GM12878 (cell line): ENCODE data around the gene BRD1. TPM values are rescaled to one million over a fixed set of nuclear protein-coding genes. Genes with fewer than 3 reads are reported as not detected.

Experiments used
- ATAC-seq: fragments of 200-7000 bp; cut with Tn5 transposase; 3 replicates; pipeline ENCODE4 v1.9.1; 2020; ENCODE audit warnings: mild to moderate bottlenecking, moderate library complexity
- BruUV-seq: library from RNA; stranded (reverse); fragments of 400-500 nt; replicated peaks from 2 replicates; lab custom pipeline; 2021; lab: Mats Ljungman, UMichigan
- CTCF ChIA-PET: fragments of 300-600 bp; sonication (Branson Sonifier 250); formaldehyde crosslinking; extraction: SDS; loops from one replicate; lab custom pipeline; 2021; ENCODE audit warnings: inconsistent platforms; lab: Yijun Ruan, JAX
- POLR2A ChIA-PET: fragments of 350-600 bp; formaldehyde crosslinking; extraction: SDS; loops from one replicate; lab custom pipeline; 2021; ENCODE audit warnings: inconsistent platforms; lab: Charles Lee
- RAD21 ChIA-PET: fragments of 300-600 bp; sonication (Branson Sonifier 250); formaldehyde crosslinking; loops from one replicate; lab custom pipeline; 2023; ENCODE audit warnings: antibody characterized with exemption; ENCODE audit not compliant: unreplicated experiment; lab: Charles Lee
- SMC1A ChIA-PET: fragments of 300-600 bp; sonication (Branson Sonifier 250); formaldehyde crosslinking; loops from one replicate; lab custom pipeline; 2023; ENCODE audit not compliant: unreplicated experiment, uncharacterized antibody; lab: Charles Lee
- DNase-seq: peaks from one replicate; pipeline ENCODE4 v3.0.0-alpha.2; 2011; ENCODE audit warnings: low read depth, low spot score
- FAIRE-seq: peaks from 3 replicates; lab custom pipeline; 2011; peaks lifted over from hg19 to GRCh38; lab: Jason Lieb, UNC
- H2AFZ ChIP-seq: 2 replicates; pipeline ENCODE4 v1.6.0; 2011; ENCODE audit warnings: low read depth, low read length, control low read depth; ENCODE audit not compliant: control insufficient read depth
- H3K27ac ChIP-seq: 2 replicates; pipeline ENCODE4 v1.5.1; 2011; ENCODE audit warnings: control low read depth; ENCODE audit not compliant: control insufficient read depth, insufficient read depth
- H3K27me3 ChIP-seq, 2 experiments: replicated peaks in 1 of 2; 2 replicates each; pipeline versions ENCODE4 v1.6.0 to v1.6.1; 2011; ENCODE audit warnings: low read length in 1 of 2; ENCODE audit not compliant: control insufficient read depth in 2 of 2, insufficient read depth in 2 of 2
- H3K36me3 ChIP-seq, 2 experiments: 2 replicates each; pipeline ENCODE4 v1.5.1; 2011; ENCODE audit warnings: low read length in 1 of 2; ENCODE audit not compliant: control insufficient read depth in 2 of 2, insufficient read depth in 2 of 2
- H3K4me1 ChIP-seq: 2 replicates; pipeline ENCODE4 v1.6.1; 2011; ENCODE audit warnings: mild to moderate bottlenecking, low read length, moderate library complexity, mixed read lengths; ENCODE audit not compliant: control insufficient read depth, insufficient read depth
- H3K4me2 ChIP-seq: 2 replicates; pipeline ENCODE4 v1.6.0; 2011; ENCODE audit warnings: control low read depth; ENCODE audit not compliant: control insufficient read depth, insufficient read depth
- H3K4me3 ChIP-seq: fragments of 200-600 bp; sonication (generic); 2 replicates; pipeline ENCODE4 v1.5.1; 2016
- H3K79me2 ChIP-seq: 2 replicates; pipeline ENCODE4 v1.6.0; 2011; ENCODE audit warnings: low read length; ENCODE audit not compliant: control insufficient read depth, insufficient read depth
- H3K9ac ChIP-seq: 2 replicates; pipeline ENCODE4 v1.8.0; 2011; ENCODE audit warnings: low read length, control low read depth, mixed read lengths; ENCODE audit not compliant: control insufficient read depth, insufficient read depth
- H3K9me3 ChIP-seq: replicated peaks from 3 replicates; pipeline ENCODE4 v1.5.1; 2011; ENCODE audit warnings: mild to moderate bottlenecking, low read length; ENCODE audit not compliant: control insufficient read depth, insufficient read depth
- H4K20me1 ChIP-seq: 2 replicates; pipeline ENCODE4 v1.6.0; 2011; ENCODE audit not compliant: control insufficient read depth, insufficient read depth
- BACH1 ChIP-seq: fragments of 450-650 bp; IDR thresholded peaks from 2 replicates; pipeline ENCODE4 v1.6.1; 2017; ENCODE audit warnings: mild to moderate bottlenecking, borderline replicate concordance
- BCL3 ChIP-seq: IDR thresholded peaks from 2 replicates; pipeline ENCODE4 v1.6.1; 2011; ENCODE audit warnings: borderline replicate concordance, low read depth, mild to moderate bottlenecking, moderate library complexity, low read length; ENCODE audit not compliant: insufficient read depth, poor library complexity, severe bottlenecking
- CEBPB ChIP-seq, 2 experiments: fragments of 150-350 bp in 1 of 2; IDR thresholded peaks; 2 replicates each; pipeline ENCODE4 v1.6.1; 2012 to 2014; ENCODE audit warnings: low read depth in 2 of 2, low read length in 2 of 2, borderline replicate concordance in 1 of 2, inconsistent platforms in 1 of 2
- CEBPZ ChIP-seq: fragments of 150-350 bp; IDR thresholded peaks from 2 replicates; pipeline ENCODE4 v1.6.1; 2016; ENCODE audit warnings: low read depth, low read length
- EP300 ChIP-seq, 2 experiments: fragments of 150-350 bp in 1 of 2; IDR thresholded peaks; 2 replicates each; pipeline ENCODE4 v1.6.1; 2011 to 2012; ENCODE audit warnings: low read depth in 2 of 2, low read length in 2 of 2, borderline replicate concordance in 1 of 2, improper control_type of control experiment in 1 of 2, inconsistent platforms in 1 of 2; ENCODE audit not compliant: control insufficient read depth in 1 of 2
- FOS ChIP-seq: IDR thresholded peaks from 3 replicates; pipeline ENCODE4 v1.6.1; 2011; ENCODE audit warnings: borderline replicate concordance; ENCODE audit not compliant: insufficient read length; ENCODE audit errors: extremely low read depth
- MYB ChIP-seq: fragments of 150-350 bp; IDR thresholded peaks from 2 replicates; pipeline ENCODE4 v1.6.1; 2014; ENCODE audit warnings: mild to moderate bottlenecking, low read depth, low read length, borderline replicate concordance
- POLR2AphosphoS2 ChIP-seq: IDR thresholded peaks from 2 replicates; pipeline ENCODE4 v1.6.1; 2011; ENCODE audit warnings: low read depth, mild to moderate bottlenecking, low read length, improper control_type of control experiment, moderate library complexity
- RAD51 ChIP-seq: fragments of 450-650 bp; IDR thresholded peaks from 2 replicates; pipeline ENCODE4 v1.6.1; 2016; ENCODE audit warnings: moderate library complexity, mild to moderate bottlenecking, inconsistent platforms
- RUNX3 ChIP-seq: IDR thresholded peaks from 2 replicates; pipeline ENCODE4 v1.6.1; 2012; ENCODE audit warnings: low read length, inconsistent platforms
- SMC3 ChIP-seq: IDR thresholded peaks from 2 replicates; pipeline ENCODE4 v1.6.1; 2011; ENCODE audit warnings: low read length, improper control_type of control experiment, borderline replicate concordance
- SREBF2 ChIP-seq: IDR thresholded peaks from 2 replicates; pipeline ENCODE4 v1.6.1; 2012; ENCODE audit warnings: mild to moderate bottlenecking, low read length
- TARDBP ChIP-seq: IDR thresholded peaks from 2 replicates; pipeline ENCODE4 v1.6.1; 2016; ENCODE audit warnings: borderline replicate concordance
- ZBTB11 ChIP-seq: fragments of 450-650 bp; formaldehyde crosslinking; IDR thresholded peaks from 2 replicates; pipeline ENCODE4 v1.5.0; 2022; ENCODE audit warnings: mild to moderate bottlenecking, missing genetic modification characterization
- ZNF24 ChIP-seq: fragments of 450-650 bp; IDR thresholded peaks from 2 replicates; pipeline ENCODE4 v1.6.1; 2017; ENCODE audit warnings: antibody characterized with exemption, mild to moderate bottlenecking
- WGBS: methylation state at CpG from one replicate; pipeline ENCODE4 v1.1.6; 2016; ENCODE audit warnings: low lambda C conversion rate; ENCODE audit not compliant: insufficient replicate concordance, insufficient coverage; ENCODE audit errors: missing lambda C conversion rate; 5-methylcytosine and 5-hydroxymethylcytosine counted together
- in situ Hi-C: fragments of 300-500 bp; cut with MboI; formaldehyde crosslinking; loops from 9 replicates; pipeline ENCODE4 v1.14.3; 2018; ENCODE audit warnings: mixed read lengths
- intact Hi-C: fragments of 100-400 bp; cut with micrococcal nuclease; formaldehyde crosslinking; loops from one replicate; pipeline ENCODE4 v1.14.2; 2022; ENCODE audit not compliant: unreplicated experiment
- polyA plus RNA-seq, 11 experiments: library from polyadenylated mRNA; depleted of rRNA in 4 of 11; unstranded in 6 of 11; stranded (reverse) in 5 of 11; fragments of >200 nt; fragmentation: Nextera tagmentation in 4 of 11; fragmentation: Illumina TruSeq in 1 of 11; extraction: Ambion mirVana in 4 of 11; extraction: Trizol in 1 of 11; gene quantifications; 1 replicate in 1 of 11; 2 replicates in 10 of 11; pipeline versions ENCODE4 v1.2.1 to v1.2.3, GENCODE V29; 2011 to 2016; ENCODE audit warnings: inconsistent platforms in 2 of 11, missing spikeins in 2 of 11, low read depth in 1 of 11
- total RNA-seq, 4 experiments: library from RNA; depleted of rRNA in 3 of 4; stranded (reverse); fragments of >200 nt in 3 of 4; fragmentation: Illumina TruSeq in 1 of 4; extraction: Trizol in 1 of 4; gene quantifications; 2 replicates each; pipeline versions ENCODE4 v1.2.1 to v1.2.3, GENCODE V29; 2013 to 2021

BRD1 gene
- total and polyA plus RNA-seq, 10 of the 15 experiments (the other 5 are each of a cell fraction or from before 2014, with no cell fraction given): 0.90 to 26.4 (median 7.1) TPM

GRCh38 chr22:49856343-49856742, 28.7 kb upstream of the BRD1 start:
- no peak overlapping the region for H2AFZ ChIP-seq
- SMC1A ChIA-PET: interaction anchor here (0.6 to 3.0 kb wide), 4 partner anchors 24 to 69 kb away, joined by 3 to 22 read pairs (median 5); no protein-coding TSS in a partner anchor
- CTCF ChIA-PET: interaction anchor here (0.9 to 1.6 kb wide), 3 partner anchors 25 to 174 kb away, joined by 3 to 5 read pairs (median 4); no protein-coding TSS in a partner anchor
- WGBS: 95% methylated on average over 19 of the region's 23 CpGs
- intact Hi-C loops: no loop called here
- TF ChIP-seq CEBPZ (no peak), RUNX3 (no peak), ZNF24 (no peak), FOS (no peak), BCL3 (no peak), RAD51 (no peak), EP300 (IDR thresholded peaks at IDR 0.05; ENCODE audit: borderline replicate concordance in 1 of 2, control insufficient read depth in 1 of 2, low read depth in 2 of 2, low read length in 2 of 2) (no peak), TARDBP (no peak), SMC3 (no peak), POLR2AphosphoS2 (no peak), CEBPB (IDR thresholded peaks at IDR 0.05; ENCODE audit: borderline replicate concordance in 1 of 2, low read depth in 2 of 2, low read length in 2 of 2) (no peak), MYB (no peak), ZBTB11 (no peak), BACH1 (no peak), SREBF2 (no peak)
- TF ChIP-seq, all 136 proteins: peak for 0
- in situ Hi-C loops: no loop called here
- Histone ChIP-seq H3K79me2 (peaks cover 63% of the 10 kb centered on the region), H3K4me2 (peak overlapping the region; percentile 64), H3K4me1 (peaks cover 8% of the 10 kb centered on the region), H3K27me3 (no peaks in the 10 kb centered on the region), H3K27ac (no peak overlapping the region), H3K4me3 (peak overlapping the region; percentile 97), H3K9ac (peak overlapping the region; percentile 20; the same call in 1 of the 2 replicates), H3K9me3 (no peaks in the 10 kb centered on the region), H3K36me3 (peaks cover 0 to 6% of the 10 kb centered on the region in 2 experiments; a peak in 2 of 4 replicates), H4K20me1 (peaks cover 3% of the 10 kb centered on the region; the same call in 1 of the 2 replicates)
- no TSS peak for BruUV-seq
- no peak for ATAC-seq
- no peak for DNase-seq
- no peak for FAIRE-seq
- ChIA-PET RAD21 (interaction anchor here (0.8 to 1.6 kb wide), 3 partner anchors 17 to 35 kb away, joined by 3 to 8 read pairs (median 4); no protein-coding TSS in a partner anchor), POLR2A (interaction anchor here (1.0 to 2.8 kb wide), 2 partner anchors 24 to 59 kb away, joined by 3 to 13 read pairs; no protein-coding TSS in a partner anchor)
